ENCODE data around the gene RGS12. TPM values are rescaled to one million over a fixed set of nuclear protein-coding genes. Genes with fewer than 3 reads are reported as not detected.

Gene RGS12
- total RNA-seq, 2 experiments from 2014 or later: 8.0 to 9.4 TPM

Other genes with a start within 250 kb of the RGS12 start
- gene HTT-AS, start 218.5 kb upstream of the RGS12 start, total RNA-seq: not detected
- 100 to 1,000 TPM in 1 of 2 experiments, 10 to 100 TPM in 1; 80.1 to 127 TPM for gene HTT, start 218.3 kb upstream of the RGS12 start, total RNA-seq
- gene MSANTD1, start 43.9 kb upstream of the RGS12 start, total RNA-seq: under 1 TPM; 0.46 to 0.69 TPM
- not detected for gene HGFAC, start 148.9 kb downstream of the RGS12 start, total RNA-seq
- gene DOK7, start 170.3 kb downstream of the RGS12 start, total RNA-seq: not detected
- 10 to 100 TPM; 50.8 to 53.4 TPM for gene LRPAP1, start 239.4 kb downstream of the RGS12 start, total RNA-seq